NCI-H510A (cell line): ENCODE measurements around the gene MEI1.
A peak's percentile ranks its signal among the peaks of the same experiment; 100 is the strongest.
"Not testable (repeated sequence)": the region's sequence is repeated elsewhere in the genome, so short reads cannot be mapped to it uniquely, and the experiment has no call there.

Experiments
- DNase-seq: peaks from one replicate; lab custom pipeline; 2025; lab: John Stamatoyannopoulos, UW

The MEI1 gene

GRCh38 chr22:41821471-41822316, 122.4 kb downstream of the MEI1 start:
- no peak for DNase-seq

GRCh38 chr22:41822317-41823057, 123.2 kb downstream of the MEI1 start:
- no peak for DNase-seq

GRCh38 chr22:41823797-41824196, 124.5 kb downstream of the MEI1 start:
- no peak for DNase-seq

- no peak for DNase-seq
Measured at GRCh38 chr22:41825376-41825775, 126.1 kb downstream of the MEI1 start.

GRCh38 chr22:41826021-41826420, 126.7 kb downstream of the MEI1 start:
- no peak for DNase-seq

- no peak for DNase-seq
Measured at GRCh38 chr22:41826430-41827383, 127.4 kb downstream of the MEI1 start.

GRCh38 chr22:41827671-41828070, 128.4 kb downstream of the MEI1 start:
- DNase-seq = no peak

GRCh38 chr22:41828516-41828915, 129.2 kb downstream of the MEI1 start:
- no peak for DNase-seq

GRCh38 chr22:41830174-41830573, 130.9 kb downstream of the MEI1 start:
- no peak for DNase-seq

- no peak for DNase-seq
Measured at GRCh38 chr22:41831383-41831782, 132.1 kb downstream of the MEI1 start.

GRCh38 chr22:41831828-41832552, 132.7 kb downstream of the MEI1 start:
- no peak for DNase-seq

GRCh38 chr22:41832553-41833368, 133.5 kb downstream of the MEI1 start, which contains the start of gene SREBF2:
SREBF2 (plus strand) TSS chr22:41833105; CDS start chr22:41833271, 166 bp downstream.
- peak; percentile 96 for DNase-seq

GRCh38 chr22:41833369-41834004, 134.2 kb downstream of the MEI1 start:
- DNase-seq = no peak

- DNase-seq = no peak
Measured at GRCh38 chr22:41834005-41834944, 135.0 kb downstream of the MEI1 start.

- not testable (repeated sequence) for DNase-seq
Measured at GRCh38 chr22:41835462-41835861, 136.2 kb downstream of the MEI1 start.

GRCh38 chr22:41836551-41836950, 137.2 kb downstream of the MEI1 start:
- DNase-seq = no peak

- no peak for DNase-seq
Measured at GRCh38 chr22:41838842-41839618, 139.7 kb downstream of the MEI1 start.

- no peak for DNase-seq
Measured at GRCh38 chr22:41840216-41840615, 140.9 kb downstream of the MEI1 start.
